Measurements from ENCODE around the gene TRIM62.

GRCh38 chr1:33182896-33183295 is 1.1 kb upstream of the TRIM62 start:
- no peak for TF ChIP-seq CTCF (IDR thresholded peaks at IDR 0.05)
- TF ChIP-seq POLR2A (IDR thresholded peaks at IDR 0.05): no peak
